ENCODE data around the gene PHLDB3.
"Not testable (repeated sequence)": the region's sequence is repeated elsewhere in the genome, so short reads cannot be mapped to it uniquely, and the experiment has no call there.

The PHLDB3 gene

DNA sequence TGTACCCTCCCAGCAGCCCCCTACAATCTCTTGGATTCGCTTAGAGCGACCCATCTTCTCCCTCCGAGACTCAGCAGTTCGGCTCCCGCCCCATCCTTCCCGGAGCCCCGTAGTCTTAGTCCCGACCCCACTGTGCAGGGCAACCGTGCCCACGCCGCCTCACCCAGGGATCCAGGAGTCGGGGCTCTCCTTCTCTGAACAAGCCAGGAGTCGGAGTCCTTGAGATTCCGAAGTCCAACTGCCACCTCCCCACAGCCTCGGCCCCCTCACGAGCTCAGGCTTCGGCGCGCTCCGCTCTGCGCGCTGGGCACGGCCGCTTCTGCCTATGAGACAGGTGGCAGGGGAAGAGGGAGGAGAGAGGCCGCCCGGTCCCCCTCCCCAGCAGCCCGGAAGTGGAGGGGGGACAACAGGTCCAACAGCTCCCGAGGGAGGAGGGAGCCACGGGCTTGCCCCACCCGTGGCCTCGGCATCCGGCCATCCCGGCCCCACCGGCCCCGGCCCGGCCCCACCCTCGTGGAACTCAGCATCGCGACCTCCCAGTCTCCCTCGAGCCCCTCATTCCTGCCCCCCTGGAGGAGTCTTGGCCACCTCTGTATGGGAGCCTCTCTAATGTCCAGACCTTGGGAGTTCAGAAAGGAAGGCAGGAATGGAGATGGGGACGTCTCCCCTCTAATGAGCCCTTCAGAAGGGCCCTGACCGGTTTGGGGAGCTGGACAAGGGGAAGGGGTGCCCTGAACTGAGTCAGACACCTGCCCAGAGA lies at the start of gene PHLDB3:
Gene PHLDB3, minus strand, starts transcription at position 321 of the 760 bp plus-strand sequence. CDS start 628 bp downstream, outside the sequence.
- no peak for DNase-seq

DNA sequence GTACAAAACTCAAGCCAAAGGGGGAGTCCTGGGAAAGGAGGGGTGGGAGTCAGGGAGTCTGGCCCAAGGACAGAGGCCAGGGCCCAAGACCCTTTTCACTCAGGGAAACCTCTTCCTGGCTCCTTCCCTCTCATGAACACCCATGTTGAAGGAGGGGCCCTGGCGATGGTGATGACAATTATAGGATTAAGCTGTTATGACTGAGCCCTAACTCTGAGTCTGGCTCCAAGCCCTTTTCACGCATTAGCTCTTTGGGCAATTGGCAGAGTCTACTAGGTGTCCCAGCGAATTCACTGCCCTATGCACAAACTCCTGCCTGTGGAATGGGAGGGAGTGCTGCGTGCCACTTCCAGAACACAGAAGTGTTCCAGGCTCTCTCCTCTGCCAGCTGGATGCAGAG lies 49.1 kb upstream of the PHLDB3 start:
- no peak for DNase-seq

- DNase-seq, result no peak
Observed at GRCh38 chr19:43552616-43553015, 48.1 kb upstream of the PHLDB3 start.

- DNase-seq, result no peak
Observed at GRCh38 chr19:43552198-43552450, 47.6 kb upstream of the PHLDB3 start.

DNA sequence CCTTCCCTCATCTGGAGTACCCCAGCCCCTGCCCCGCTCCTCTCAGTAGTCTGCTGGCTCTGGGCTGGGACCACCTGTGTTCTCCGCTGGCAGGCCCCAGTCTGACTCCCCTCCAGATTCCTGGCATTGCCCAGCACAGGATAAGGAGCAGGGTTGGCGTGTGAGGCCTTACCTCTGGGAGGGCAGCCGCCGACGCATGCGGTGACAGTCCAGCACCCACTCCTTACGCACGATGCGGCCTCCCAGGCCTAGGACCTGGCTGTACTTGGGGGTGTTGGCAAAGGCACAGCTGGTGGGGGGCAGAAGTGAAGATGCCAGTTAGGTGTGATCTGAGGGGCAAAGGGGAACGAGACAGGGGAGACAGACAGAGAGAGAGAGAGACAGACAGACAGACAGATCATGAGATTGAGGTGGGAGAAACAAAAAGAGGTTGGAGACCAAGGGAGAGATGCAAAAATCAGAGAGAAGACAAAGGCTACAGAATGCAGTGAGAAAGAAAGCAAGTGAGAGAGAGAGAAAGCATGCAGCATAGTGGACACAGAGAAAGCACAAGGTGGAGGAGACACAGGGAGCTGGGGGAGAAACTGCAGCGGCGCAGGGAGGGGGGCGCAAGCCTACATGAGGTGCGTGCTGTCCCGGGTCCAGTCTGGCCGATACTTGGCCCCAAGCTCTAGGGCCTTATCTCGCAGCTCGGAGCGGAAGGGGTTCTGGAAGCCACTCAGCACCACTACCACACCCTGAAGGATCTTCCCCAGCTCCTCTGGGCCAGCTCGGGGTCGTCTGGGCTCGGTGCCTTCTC lies 47.1 kb upstream of the PHLDB3 start:
- no peak for DNase-seq

- no peak for DNase-seq
Observed at GRCh38 chr19:43548706-43549105, 44.2 kb upstream of the PHLDB3 start.

DNA sequence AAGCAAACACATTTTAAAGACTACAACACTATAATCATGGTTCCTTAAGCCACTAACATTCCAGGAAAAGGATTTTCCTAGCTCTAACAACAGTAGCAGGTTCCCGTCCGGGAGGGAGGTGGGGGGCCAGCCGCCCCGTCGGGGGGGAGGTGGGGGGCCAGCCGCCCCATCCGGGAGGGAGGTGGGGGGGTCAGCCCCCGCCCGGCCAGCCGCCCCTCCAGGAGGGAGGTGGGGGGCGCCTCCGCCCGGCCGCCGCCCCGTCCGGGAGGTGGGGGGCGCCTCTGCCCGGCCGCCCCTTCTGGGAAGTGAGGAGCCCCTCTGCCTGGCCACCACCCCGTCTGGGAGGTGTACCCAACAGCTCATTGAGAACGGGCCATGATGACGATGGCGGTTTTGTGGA lies 43.4 kb upstream of the PHLDB3 start:
- DNase-seq, result not testable (repeated sequence)

- DNase-seq, result no peak
Observed at GRCh38 chr19:43546581-43546980, 42.0 kb upstream of the PHLDB3 start.

GRCh38 chr19:43545981-43546380 lies 41.4 kb upstream of the PHLDB3 start:
- no peak for DNase-seq

- no peak for DNase-seq
Observed at GRCh38 chr19:43545276-43545675, 40.7 kb upstream of the PHLDB3 start.

GRCh38 chr19:43544077-43544476 lies 39.5 kb upstream of the PHLDB3 start:
- no peak for DNase-seq

- DNase-seq, result no peak
Observed at GRCh38 chr19:43541920-43542650, 37.5 kb upstream of the PHLDB3 start.

DNA sequence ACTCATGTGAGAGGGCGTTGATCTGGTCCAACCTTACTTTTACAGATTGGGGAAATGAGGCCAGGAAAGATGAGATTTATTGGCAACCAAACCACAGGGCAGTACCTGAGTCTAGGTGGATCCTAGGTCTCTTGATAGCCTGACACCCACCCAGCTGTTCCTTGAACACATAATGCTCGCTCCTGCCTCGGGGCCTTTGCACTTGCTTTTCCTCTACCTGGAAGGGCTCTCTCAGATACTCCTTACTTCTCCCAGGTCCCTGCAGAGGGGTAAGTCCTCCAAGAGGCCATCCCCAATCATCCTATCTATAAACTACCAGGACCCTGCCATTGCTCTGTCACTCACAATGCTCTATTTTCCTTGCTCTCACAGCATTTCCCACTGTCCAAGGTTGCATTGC lies 35.8 kb upstream of the PHLDB3 start:
- DNase-seq, result no peak

DNA sequence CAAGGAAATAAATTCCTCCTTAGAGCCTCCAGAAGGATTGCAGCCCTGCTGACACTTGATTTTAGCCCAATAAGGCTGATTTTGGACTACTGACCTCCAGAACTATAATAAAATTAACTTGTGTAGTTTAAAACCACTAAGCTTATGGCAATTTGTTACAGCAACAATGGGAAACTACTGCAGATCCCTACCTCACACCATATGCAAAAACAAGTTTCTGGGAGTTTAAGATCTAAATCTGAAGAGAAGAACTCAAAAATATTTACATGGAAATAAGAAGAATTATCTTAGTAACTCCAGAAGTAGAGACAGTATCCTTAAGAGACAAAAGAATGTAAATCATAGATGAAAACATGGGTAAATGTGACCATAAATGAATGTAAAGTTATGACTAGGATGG lies 34.4 kb upstream of the PHLDB3 start:
- no peak for DNase-seq

DNA sequence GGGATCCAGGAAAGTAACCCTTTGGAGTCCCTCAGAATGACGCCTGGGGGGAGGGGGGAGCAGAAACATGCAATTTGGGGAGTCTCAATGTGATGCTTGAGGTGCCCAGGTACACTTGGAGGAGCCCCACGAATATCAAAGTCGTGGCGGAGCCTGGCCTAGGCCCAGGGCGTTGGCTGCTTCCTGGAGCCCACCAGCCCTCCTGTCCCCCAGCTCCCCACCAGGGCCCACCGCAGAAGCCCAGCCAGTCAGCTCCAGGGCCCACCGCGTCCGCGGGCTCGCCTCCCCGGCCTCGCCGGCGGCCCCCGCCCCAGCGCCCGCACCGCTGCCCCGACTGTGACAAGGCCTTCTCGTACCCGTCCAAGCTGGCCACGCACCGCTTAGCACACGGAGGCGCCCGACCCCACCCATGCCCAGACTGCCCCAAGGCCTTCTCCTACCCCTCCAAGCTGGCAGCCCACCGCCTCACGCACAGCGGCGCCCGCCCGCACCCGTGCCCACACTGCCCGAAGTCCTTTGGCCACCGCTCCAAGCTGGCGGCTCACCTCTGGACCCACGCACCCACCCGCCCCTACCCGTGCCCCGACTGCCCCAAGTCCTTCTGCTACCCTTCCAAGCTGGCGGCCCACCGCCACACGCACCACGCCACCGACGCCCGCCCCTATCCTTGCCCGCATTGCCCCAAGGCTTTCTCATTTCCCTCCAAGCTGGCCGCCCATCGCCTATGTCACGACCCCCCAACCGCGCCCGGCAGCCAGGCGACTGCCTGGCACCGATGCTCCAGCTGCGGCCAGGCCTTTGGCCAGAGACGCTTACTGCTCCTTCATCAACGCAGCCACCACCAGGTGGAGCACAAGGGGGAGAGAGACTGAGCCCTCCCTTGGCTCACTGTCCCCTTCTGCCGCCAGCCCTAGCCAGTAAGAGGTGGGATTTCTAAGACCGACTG lies 30.5 kb upstream of the PHLDB3 start:
- DNase-seq, result peak; percentile 73

GRCh38 chr19:43534305-43534815 lies 29.8 kb upstream of the PHLDB3 start:
- DNase-seq, result no peak

GRCh38 chr19:43533546-43534304 lies 29.2 kb upstream of the PHLDB3 start:
- DNase-seq, result peak; percentile 96

DNA sequence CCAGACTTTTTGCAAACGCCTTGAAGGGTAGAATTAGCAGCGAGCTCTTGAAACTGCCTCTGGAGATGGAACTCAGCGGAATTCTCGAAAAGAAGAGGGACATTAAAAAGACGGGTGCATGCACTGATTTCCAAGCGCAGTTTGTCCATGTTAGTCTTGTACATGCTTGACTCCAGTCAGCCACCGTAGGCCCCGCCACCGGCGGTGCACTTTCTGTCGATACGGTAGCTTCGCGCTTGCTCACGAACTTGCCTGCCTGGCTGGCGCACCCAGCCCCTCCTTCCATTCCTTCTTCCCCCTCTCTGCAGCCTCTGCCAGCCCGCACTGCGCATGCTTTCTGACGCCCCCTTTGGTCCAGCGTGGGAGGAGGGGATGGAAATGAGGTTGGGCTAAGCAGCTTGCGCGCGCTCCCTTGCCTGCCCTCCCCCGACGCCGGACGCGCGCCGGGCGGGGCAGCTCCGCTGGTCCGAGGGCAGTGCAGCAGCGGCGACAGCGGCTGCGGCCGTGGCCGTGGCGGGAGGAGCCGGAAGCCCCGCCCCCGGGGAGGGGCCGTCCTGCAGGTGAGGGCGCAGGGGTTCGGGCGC lies 28.5 kb upstream of the PHLDB3 start, which contains the start of gene ZNF575:
Gene ZNF575, plus strand, starts transcription at position 227 of the 584 bp plus-strand sequence. CDS start 1,235 bp downstream, outside the sequence.
- DNase-seq, result peak; percentile 93

- DNase-seq, result no peak
Observed at GRCh38 chr19:43532571-43532961, 28.0 kb upstream of the PHLDB3 start.

DNA sequence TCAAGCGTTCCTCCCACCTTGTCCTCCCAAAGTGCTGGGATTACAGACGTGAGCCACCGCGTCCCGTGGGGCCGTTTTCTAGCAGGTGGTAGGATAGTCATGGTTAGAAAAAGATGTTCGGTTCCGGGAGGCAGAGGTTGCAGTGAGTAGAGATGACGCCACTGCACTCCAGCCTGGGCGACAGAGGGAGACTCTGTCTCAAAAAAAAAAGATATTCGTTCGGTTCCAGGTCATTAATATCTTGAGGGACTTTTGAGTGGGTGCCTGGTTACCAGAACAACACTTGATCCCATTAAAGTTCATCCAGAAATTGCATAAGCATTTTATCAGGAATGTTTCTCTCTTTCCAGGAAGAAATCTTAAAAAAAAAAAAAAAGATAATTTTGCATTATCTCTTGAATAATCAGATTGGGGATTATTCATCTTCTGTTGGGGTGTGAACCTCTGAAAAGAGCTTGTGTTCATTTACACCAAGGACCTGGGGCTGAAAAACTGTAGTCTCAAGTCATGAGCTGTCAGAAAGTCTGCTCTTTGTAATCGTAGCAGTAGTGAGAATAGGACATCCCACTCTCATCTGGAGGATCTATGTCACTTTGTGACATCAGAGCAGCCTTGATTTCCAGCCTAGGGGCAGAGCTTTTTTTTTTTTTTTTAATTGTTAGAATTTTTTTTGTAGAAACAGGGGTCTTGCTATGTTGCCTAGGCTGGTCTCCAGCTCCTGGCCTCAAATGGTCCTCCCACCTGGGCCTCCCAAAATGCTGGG lies 23.5 kb upstream of the PHLDB3 start:
- DNase-seq, result no peak
